ENCODE data around the gene DSCAML1. TPM values are rescaled to one million over a fixed set of nuclear protein-coding genes. Genes with fewer than 3 reads are reported as not detected.

DSCAML1 gene
- total RNA-seq, 6 donors from 2014 or later: 0.30 to 3.1 (median 1.3) TPM

GRCh38 chr11:117702946-117703598 lies 93.9 kb downstream of the DSCAML1 start:
- Histone ChIP-seq H3K36me3 (no peaks in the 10 kb centered on the region), H3K27me3 (no peaks in the 10 kb centered on the region), H3K9me3 (no peaks in the 10 kb centered on the region), H3K4me1 (no peaks in the 10 kb centered on the region), H3K4me3 (no peak overlapping the region), H3K27ac (no peak overlapping the region)
- TF ChIP-seq CTCF (IDR thresholded peaks at IDR 0.05): no peak
- TF ChIP-seq EP300 (IDR thresholded peaks at IDR 0.05): no peak
- TF ChIP-seq POLR2AphosphoS5 (IDR thresholded peaks at IDR 0.05): no peak
- TF ChIP-seq POLR2A (IDR thresholded peaks at IDR 0.05): no peak
- ATAC-seq (ENCODE audit: low FRiP score in 2 of 2): no peak
- WGBS, 2 donors: 60 to 76% methylated on average over 7 of the region's 7 CpGs
- no peak for DNase-seq

- no peaks in the 10 kb centered on the region for H3K9me3 ChIP-seq
- H3K4me3 ChIP-seq: no peak overlapping the region
- no peaks in the 10 kb centered on the region for H3K4me1 ChIP-seq
- TF ChIP-seq EP300 (IDR thresholded peaks at IDR 0.05) (no peak), POLR2A (IDR thresholded peaks at IDR 0.05) (no peak), POLR2AphosphoS5 (IDR thresholded peaks at IDR 0.05) (no peak), CTCF (IDR thresholded peaks at IDR 0.05) (no peak)
- H3K27ac ChIP-seq: no peak overlapping the region
- no peaks in the 10 kb centered on the region for H3K27me3 ChIP-seq
- H3K36me3 ChIP-seq: no peaks in the 10 kb centered on the region
- ATAC-seq (ENCODE audit: low FRiP score in 2 of 2): no peak
- 73 to 77% methylated on average over 9 of the region's 9 CpGs for WGBS, 2 donors
- DNase-seq: no peak
Observed at GRCh38 chr11:117701781-117702180, 95.2 kb downstream of the DSCAML1 start.

- 92 to 96% methylated on average over 4 to 6 of the region's 6 CpGs for WGBS, 2 donors
- TF ChIP-seq POLR2AphosphoS5 (IDR thresholded peaks at IDR 0.05) (no peak), CTCF (IDR thresholded peaks at IDR 0.05) (no peak), EP300 (IDR thresholded peaks at IDR 0.05) (no peak), POLR2A (IDR thresholded peaks at IDR 0.05) (no peak)
- DNase-seq: no peak
- Histone ChIP-seq H3K4me3 (no peak overlapping the region), H3K4me1 (no peaks in the 10 kb centered on the region), H3K9me3 (no peaks in the 10 kb centered on the region), H3K27ac (no peak overlapping the region), H3K36me3 (no peaks in the 10 kb centered on the region), H3K27me3 (no peaks in the 10 kb centered on the region)
- no peak for ATAC-seq (ENCODE audit: low FRiP score in 2 of 2)
Observed at GRCh38 chr11:117700551-117700950, 96.5 kb downstream of the DSCAML1 start.

GRCh38 chr11:117697319-117697718 lies 99.7 kb downstream of the DSCAML1 start:
- ATAC-seq (ENCODE audit: low FRiP score in 2 of 2) (no peak), DNase-seq (no peak)
- no peak for TF ChIP-seq CTCF (IDR thresholded peaks at IDR 0.05)
- no peak for TF ChIP-seq POLR2A (IDR thresholded peaks at IDR 0.05)
- TF ChIP-seq EP300 (IDR thresholded peaks at IDR 0.05): no peak
- Histone ChIP-seq H3K4me3 (no peak overlapping the region), H3K27me3 (no peaks in the 10 kb centered on the region), H3K9me3 (no peaks in the 10 kb centered on the region), H3K36me3 (no peaks in the 10 kb centered on the region), H3K27ac (no peak overlapping the region), H3K4me1 (no peaks in the 10 kb centered on the region)
- 64 to 66% methylated on average over 3 of the region's 3 CpGs for WGBS, 2 donors

GRCh38 chr11:117696540-117696939 lies 100.5 kb downstream of the DSCAML1 start:
- DNase-seq: no peak
- H3K27ac ChIP-seq: no peak overlapping the region
- ATAC-seq (ENCODE audit: low FRiP score in 2 of 2): no peak
- no peaks in the 10 kb centered on the region for H3K27me3 ChIP-seq
- H3K9me3 ChIP-seq: no peaks in the 10 kb centered on the region
- no peaks in the 10 kb centered on the region for H3K36me3 ChIP-seq
- 71 to 85% methylated on average over 5 of the region's 5 CpGs for WGBS, 2 donors
- TF ChIP-seq CTCF (IDR thresholded peaks at IDR 0.05) (no peak), POLR2A (IDR thresholded peaks at IDR 0.05) (no peak), EP300 (IDR thresholded peaks at IDR 0.05) (no peak), POLR2AphosphoS5 (IDR thresholded peaks at IDR 0.05) (no peak)
- no peak overlapping the region for H3K4me3 ChIP-seq
- H3K4me1 ChIP-seq: no peaks in the 10 kb centered on the region

Measured in upper lobe of left lung (tissue), 6 donors.